A549 (cell line): ENCODE results near the gene NPHP1.

Source experiments
- EP300 ChIP-seq, 2 experiments: fragments of >200 bp; sonication (Bioruptor Twin); formaldehyde crosslinking; IDR thresholded peaks; 2 replicates in 1 of 2; 3 replicates in 1 of 2; pipeline ENCODE4 v1.6.1; 2016 to 2017
- FOSB ChIP-seq: fragments of 250-450 bp; sonication (Bioruptor Pico); IDR thresholded peaks from 2 replicates; pipeline ENCODE4 v1.5.0; 2020; ENCODE audit warnings: mild to moderate bottlenecking, moderate library complexity
- MYC ChIP-seq: IDR thresholded peaks from 2 replicates; pipeline ENCODE4 v1.6.1; 2012; ENCODE audit warnings: mild to moderate bottlenecking, inconsistent platforms, low read length, improper control_type of control experiment, borderline replicate concordance
- PHF8 ChIP-seq: fragments of 200-600 bp; sonication (generic); IDR thresholded peaks from 2 replicates; pipeline ENCODE4 v1.6.1; 2016; ENCODE audit warnings: low read depth, mild to moderate bottlenecking, antibody characterized with exemption, moderate library complexity, borderline replicate concordance
- RARB ChIP-seq: fragments of 250-450 bp; sonication (Bioruptor Pico); IDR thresholded peaks from 2 replicates; pipeline ENCODE4 v1.8.0; 2021; ENCODE audit warnings: mild to moderate bottlenecking, moderate library complexity
- TF ChIP-seq, protein P1 (sequence below): fragments of 450-650 bp; IDR thresholded peaks from 2 replicates; pipeline ENCODE4 v1.6.1; 2014; ENCODE audit warnings: antibody characterized with exemption
- TF ChIP-seq, protein P2 (sequence below): fragments of >200 bp; sonication (Bioruptor Twin); formaldehyde crosslinking; IDR thresholded peaks from 3 replicates; pipeline ENCODE4 v1.5.1; 2016
- TF ChIP-seq, protein P3 (sequence below): fragments of 200-600 bp; sonication (generic); IDR thresholded peaks from 2 replicates; pipeline ENCODE4 v1.6.1; 2016; ENCODE audit warnings: antibody characterized with exemption, mild to moderate bottlenecking, moderate library complexity

DNA sequence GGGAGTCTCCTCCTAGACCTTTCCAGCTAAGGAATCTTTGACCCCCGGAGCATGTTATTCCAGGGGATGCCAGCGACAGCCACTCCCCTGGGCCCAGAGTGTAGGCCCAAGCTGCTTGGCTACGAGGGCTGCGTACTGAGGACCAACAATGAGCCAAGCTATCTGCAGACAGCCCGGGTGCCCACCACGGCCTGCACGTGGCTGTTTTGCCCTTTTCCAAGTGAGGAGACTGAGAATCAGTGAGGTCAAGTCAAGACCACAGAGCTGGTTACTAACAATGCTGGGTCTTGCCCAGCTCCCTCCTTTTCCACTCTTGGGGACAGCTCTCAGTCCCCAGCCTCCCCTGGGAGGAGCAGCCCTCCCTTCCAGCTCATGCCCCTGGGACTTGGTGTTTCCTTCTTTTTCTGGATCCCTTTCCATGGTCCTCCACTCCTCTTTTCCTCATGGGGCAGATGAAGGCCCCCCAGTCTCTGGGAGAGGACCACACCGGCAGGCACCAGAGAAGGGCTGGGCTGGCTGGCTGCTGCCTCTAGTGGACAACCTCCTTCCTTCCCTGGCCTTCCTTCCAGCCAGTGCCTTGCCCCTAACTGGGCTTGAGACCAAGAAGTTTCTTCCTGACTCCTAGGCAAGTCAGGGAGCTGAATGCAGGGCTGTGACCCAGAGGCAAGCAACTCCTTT, 88.6 kb downstream of the NPHP1 start:
- TF ChIP-seq, protein P1, sequence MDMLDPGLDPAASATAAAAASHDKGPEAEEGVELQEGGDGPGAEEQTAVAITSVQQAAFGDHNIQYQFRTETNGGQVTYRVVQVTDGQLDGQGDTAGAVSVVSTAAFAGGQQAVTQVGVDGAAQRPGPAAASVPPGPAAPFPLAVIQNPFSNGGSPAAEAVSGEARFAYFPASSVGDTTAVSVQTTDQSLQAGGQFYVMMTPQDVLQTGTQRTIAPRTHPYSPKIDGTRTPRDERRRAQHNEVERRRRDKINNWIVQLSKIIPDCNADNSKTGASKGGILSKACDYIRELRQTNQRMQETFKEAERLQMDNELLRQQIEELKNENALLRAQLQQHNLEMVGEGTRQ = no peak
- TF ChIP-seq, protein P2, sequence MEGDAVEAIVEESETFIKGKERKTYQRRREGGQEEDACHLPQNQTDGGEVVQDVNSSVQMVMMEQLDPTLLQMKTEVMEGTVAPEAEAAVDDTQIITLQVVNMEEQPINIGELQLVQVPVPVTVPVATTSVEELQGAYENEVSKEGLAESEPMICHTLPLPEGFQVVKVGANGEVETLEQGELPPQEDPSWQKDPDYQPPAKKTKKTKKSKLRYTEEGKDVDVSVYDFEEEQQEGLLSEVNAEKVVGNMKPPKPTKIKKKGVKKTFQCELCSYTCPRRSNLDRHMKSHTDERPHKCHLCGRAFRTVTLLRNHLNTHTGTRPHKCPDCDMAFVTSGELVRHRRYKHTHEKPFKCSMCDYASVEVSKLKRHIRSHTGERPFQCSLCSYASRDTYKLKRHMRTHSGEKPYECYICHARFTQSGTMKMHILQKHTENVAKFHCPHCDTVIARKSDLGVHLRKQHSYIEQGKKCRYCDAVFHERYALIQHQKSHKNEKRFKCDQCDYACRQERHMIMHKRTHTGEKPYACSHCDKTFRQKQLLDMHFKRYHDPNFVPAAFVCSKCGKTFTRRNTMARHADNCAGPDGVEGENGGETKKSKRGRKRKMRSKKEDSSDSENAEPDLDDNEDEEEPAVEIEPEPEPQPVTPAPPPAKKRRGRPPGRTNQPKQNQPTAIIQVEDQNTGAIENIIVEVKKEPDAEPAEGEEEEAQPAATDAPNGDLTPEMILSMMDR = peak; percentile 65
- TF ChIP-seq PHF8 (no peak), FOSB (no peak), EP300 (IDR thresholded peaks at IDR 0.05) (no peak), MYC (no peak), RARB (CRISPR knock-in tag) (no peak)
- TF ChIP-seq, protein P3, sequence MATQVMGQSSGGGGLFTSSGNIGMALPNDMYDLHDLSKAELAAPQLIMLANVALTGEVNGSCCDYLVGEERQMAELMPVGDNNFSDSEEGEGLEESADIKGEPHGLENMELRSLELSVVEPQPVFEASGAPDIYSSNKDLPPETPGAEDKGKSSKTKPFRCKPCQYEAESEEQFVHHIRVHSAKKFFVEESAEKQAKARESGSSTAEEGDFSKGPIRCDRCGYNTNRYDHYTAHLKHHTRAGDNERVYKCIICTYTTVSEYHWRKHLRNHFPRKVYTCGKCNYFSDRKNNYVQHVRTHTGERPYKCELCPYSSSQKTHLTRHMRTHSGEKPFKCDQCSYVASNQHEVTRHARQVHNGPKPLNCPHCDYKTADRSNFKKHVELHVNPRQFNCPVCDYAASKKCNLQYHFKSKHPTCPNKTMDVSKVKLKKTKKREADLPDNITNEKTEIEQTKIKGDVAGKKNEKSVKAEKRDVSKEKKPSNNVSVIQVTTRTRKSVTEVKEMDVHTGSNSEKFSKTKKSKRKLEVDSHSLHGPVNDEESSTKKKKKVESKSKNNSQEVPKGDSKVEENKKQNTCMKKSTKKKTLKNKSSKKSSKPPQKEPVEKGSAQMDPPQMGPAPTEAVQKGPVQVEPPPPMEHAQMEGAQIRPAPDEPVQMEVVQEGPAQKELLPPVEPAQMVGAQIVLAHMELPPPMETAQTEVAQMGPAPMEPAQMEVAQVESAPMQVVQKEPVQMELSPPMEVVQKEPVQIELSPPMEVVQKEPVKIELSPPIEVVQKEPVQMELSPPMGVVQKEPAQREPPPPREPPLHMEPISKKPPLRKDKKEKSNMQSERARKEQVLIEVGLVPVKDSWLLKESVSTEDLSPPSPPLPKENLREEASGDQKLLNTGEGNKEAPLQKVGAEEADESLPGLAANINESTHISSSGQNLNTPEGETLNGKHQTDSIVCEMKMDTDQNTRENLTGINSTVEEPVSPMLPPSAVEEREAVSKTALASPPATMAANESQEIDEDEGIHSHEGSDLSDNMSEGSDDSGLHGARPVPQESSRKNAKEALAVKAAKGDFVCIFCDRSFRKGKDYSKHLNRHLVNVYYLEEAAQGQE = no peak
